ENCODE measurements around the gene ZDHHC1.

DNA sequence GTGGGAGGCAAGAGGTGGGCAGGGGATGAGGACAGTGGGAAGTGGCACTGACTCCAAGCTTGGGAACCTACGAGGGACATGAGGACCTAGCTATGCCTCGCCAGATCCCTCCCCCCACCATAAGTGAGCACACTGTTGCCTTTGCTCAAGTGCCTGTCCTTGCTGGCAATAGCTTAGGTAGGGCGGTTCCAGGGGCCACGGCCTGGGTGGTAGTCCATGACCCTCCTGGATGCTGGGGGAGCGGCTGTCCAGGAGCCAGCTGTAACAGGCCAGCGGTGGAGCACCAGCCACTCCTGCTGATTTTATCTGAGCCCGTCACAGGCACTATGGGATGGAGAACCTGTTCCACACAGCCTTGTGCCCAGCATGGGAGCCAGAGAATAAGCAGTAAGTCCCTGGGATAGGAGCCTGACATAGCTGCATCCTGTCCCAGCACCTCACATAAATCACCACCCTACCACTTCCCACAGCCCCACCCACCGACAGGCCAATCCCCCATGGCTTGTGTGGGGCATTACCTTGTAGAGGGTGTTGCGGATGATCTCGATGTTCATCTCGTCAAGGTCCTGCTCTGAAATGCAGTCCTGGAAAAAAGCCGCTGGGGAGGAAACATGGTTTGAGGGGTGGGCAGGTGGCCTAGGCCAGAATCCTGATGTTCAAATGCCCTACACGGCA, 26.4 kb upstream of the ZDHHC1 start:
- TF ChIP-seq, protein P1, sequence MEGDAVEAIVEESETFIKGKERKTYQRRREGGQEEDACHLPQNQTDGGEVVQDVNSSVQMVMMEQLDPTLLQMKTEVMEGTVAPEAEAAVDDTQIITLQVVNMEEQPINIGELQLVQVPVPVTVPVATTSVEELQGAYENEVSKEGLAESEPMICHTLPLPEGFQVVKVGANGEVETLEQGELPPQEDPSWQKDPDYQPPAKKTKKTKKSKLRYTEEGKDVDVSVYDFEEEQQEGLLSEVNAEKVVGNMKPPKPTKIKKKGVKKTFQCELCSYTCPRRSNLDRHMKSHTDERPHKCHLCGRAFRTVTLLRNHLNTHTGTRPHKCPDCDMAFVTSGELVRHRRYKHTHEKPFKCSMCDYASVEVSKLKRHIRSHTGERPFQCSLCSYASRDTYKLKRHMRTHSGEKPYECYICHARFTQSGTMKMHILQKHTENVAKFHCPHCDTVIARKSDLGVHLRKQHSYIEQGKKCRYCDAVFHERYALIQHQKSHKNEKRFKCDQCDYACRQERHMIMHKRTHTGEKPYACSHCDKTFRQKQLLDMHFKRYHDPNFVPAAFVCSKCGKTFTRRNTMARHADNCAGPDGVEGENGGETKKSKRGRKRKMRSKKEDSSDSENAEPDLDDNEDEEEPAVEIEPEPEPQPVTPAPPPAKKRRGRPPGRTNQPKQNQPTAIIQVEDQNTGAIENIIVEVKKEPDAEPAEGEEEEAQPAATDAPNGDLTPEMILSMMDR (IDR thresholded peaks at IDR 0.05): no peak
- TF ChIP-seq POLR2A (IDR thresholded peaks at IDR 0.05): no peak
